T-helper 9 cell (primary cell): Measurements from ENCODE around the gene ODAM.
"Not testable (repeated sequence)": the region's sequence is repeated elsewhere in the genome, so short reads cannot be mapped to it uniquely, and the experiment has no call there.

ENCODE experiments used
- DNase-seq: peaks from one replicate; pipeline ENCODE4 v3.0.0-alpha.2; 2020

ODAM gene

DNA sequence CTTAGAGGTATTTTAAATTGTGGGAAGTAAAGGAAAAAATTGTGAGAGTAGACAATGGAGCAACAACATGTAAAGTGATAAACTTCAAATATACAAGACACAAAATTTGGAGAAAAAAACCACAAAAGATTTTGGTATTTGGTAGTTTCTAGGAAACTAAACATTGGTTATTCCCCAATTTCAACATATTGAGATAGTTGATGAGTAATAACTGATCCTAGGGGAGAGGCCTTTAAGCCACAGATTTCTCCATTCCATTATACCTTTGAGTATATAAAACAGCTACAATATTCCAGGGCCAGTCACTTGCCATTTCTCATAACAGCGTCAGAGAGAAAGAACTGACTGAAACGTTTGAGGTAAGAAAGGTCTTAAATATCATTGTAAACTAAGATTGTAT is 30.3 kb downstream of the ODAM start, which contains the start of gene FDCSP:
TSS of gene FDCSP (plus strand) at position 301 of the 400 bp plus-strand sequence. CDS start 5,071 bp downstream, outside the sequence.
- no peak for DNase-seq

DNA sequence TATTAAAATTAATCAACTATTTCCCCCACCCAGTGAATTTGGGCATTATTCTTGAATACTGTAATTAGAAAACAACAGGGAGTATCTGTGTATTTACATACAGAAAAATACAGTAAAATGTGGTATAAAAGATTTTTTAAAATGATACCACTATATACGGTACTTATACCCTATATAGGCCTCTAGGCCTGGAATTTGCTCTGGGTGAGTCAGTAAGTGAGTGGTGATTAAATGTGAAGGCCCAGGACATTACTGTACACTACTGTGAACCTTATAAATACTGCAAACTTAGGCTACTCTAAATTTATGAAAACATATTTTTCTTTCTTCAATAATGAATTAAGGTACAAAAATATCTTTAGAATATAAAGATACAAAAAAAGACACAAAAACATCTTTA is 40.6 kb downstream of the ODAM start:
- no peak for DNase-seq

GRCh38 chr4:70239131-70239883 is 43.8 kb downstream of the ODAM start:
- no peak for DNase-seq

GRCh38 chr4:70239884-70240591 is 44.5 kb downstream of the ODAM start:
- DNase-seq, result no peak

GRCh38 chr4:70242297-70242696 is 46.8 kb downstream of the ODAM start, which contains the start of gene CSN3:
Gene CSN3 (plus strand): TSS chr4:70242597. CDS start chr4:70244820, 2,223 bp downstream.
- DNase-seq, result not testable (repeated sequence)

DNA sequence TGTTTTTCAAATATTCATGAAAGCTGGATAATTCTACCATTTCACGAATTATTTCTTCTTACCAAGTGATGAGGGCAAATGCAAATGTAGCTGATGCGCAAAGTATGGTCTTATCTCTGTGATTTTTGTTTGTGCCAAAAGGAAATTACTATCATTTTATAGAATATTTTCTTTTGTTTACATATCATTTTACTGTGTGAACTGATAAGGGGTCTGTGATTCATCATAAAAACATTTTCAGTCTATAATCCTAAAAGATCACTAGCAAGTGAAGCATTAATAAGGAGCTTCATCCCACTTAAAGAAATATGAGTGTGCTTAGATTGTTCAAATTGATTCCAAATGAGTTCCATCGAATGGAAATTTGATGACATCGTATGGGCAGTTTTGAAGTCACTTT is 47.6 kb downstream of the ODAM start:
- DNase-seq, result no peak

DNA sequence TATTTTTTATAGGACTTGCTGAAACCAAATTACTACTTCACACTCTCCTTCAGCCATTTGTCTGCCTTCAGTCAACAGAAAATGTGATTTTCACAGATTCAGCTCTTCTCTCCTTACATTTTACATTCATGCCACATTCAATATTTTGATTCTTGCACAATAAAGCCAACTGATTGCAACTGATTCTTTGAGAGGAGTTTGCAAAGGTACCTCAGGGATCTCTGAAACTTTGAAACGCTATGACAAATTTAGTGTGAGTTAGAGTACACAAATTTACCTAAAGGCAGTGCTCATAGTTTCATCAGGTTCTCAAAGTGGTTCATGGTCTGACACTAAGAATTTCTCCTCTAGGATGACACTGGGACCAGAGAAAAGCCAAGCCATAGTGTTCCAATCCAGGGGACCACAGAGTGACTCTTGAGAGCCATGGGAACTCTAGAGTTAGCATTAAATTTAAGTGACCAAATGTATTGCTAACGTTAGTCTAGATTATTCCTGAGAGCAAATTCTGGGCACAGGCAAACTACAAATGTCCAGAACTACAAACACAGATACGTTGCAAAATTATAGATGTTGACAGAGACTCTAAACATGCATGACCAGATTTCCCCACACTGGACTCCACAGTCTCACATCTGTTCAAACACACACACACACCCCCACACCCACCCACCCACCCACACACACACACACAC is 55.9 kb downstream of the ODAM start:
- no peak for DNase-seq

DNA sequence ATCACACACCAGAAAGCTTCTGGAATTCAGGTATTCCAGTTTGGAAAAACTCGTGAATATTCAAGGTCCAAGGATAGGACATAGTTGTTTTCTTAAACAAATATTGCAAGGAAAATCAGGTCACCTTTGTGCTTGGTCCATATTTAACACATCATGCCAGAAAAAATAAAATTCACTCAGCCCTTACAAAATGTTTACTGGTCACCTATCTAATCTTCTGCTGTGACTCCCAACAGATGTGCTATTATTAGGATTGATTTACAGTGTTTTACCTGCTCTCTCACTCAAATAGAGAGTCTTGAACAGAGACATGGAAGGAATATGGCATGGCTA is 56.4 kb downstream of the ODAM start:
- no peak for DNase-seq
